ENCODE data around the gene HEPHL1.
"Not testable (repeated sequence)": the region's sequence is repeated elsewhere in the genome, so short reads cannot be mapped to it uniquely, and the experiment has no call there.

The HEPHL1 gene

DNA sequence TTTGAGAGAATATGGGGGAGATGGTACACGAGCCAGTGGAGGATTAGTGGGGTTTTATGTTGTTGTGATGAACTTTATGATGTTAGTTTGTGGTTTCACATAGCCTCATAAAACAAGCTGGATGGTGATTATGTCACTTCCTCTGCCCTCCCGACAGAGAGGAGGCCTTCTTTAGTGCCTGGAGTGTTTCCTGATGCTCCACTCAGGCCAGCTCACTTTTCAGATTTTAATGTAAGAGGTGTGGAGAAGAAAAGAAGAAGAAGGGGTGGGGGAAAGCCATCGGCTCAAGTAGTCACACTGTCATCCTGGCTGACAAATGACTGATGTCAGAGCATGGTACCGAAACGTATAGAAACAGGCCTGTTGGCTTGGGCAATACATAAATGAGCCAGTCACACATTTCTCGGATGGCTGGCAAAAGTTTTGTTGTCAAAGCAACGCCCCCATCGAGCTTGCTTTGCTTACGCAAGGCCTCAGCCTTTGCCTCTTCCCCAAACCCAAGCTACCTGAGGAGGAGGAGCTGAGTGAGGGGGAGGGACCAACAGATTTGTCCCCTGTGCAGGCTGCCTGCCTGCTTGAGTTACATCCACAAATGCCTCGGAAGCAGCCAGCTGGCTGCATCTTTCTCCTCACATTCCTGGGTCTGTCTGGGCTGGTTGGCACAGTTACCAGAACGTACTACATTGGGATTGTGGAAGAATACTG, at the start of gene HEPHL1:
Gene HEPHL1 (plus strand): TSS at position 578 of the 705 bp plus-strand sequence. CDS start 15 bp downstream, at position 593.
- DNase-seq: no peak

DNA sequence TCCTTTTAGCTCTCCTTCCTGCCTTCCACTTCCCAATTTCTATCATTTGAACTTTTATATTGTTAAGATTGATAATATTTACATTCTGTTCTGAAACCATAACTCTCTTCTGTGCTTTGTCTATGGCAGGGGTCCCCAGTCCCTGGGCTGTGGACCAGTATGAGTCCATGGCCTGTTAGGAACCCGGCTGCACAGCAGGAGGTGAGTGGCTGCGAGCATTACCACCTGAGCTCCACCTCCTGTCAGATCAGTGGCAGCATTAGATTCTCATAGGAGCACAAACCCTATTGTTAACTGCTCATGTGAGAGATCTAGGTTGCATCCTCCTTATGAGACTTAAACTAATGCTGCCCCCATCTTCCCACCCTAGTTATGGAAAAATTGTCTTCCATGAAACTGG, 48.4 kb upstream of the HEPHL1 start:
- DNase-seq: no peak

GRCh38 chr11:93973322-93974051, 47.7 kb upstream of the HEPHL1 start:
- not testable (repeated sequence) for DNase-seq

GRCh38 chr11:93974759-93975158, 46.4 kb upstream of the HEPHL1 start:
- DNase-seq: no peak

DNA sequence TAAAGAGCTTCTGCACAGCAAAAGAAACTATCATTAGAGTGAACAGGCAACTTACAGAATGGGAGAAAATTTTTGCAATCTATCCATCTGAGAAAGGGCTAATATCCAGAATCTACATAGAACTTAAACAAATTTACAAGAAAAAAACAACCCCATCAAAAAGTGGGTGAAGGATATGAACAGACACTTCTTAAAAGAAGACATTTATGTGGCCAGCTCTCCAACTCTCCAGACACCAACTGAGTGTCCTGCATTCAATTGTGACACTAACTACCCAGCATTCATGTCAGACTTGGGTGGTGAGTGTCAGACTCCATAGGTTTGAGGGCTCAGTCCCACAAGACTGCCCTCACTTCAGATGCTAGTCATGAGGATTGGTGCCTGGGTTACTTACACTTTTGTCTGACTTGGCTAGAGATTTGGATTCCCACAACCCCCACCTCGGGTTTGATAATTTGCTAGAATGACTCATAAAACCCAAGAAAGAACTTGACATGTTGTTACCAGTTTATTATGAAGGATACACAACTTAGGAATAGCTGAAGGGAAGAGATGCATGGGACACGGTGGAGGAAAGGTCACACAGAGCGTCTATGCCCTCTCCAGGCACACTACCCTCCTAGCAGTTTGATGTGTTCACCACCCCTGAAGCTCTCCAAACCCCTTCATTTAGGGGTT, 44.4 kb upstream of the HEPHL1 start:
- not testable (repeated sequence) for DNase-seq

DNA sequence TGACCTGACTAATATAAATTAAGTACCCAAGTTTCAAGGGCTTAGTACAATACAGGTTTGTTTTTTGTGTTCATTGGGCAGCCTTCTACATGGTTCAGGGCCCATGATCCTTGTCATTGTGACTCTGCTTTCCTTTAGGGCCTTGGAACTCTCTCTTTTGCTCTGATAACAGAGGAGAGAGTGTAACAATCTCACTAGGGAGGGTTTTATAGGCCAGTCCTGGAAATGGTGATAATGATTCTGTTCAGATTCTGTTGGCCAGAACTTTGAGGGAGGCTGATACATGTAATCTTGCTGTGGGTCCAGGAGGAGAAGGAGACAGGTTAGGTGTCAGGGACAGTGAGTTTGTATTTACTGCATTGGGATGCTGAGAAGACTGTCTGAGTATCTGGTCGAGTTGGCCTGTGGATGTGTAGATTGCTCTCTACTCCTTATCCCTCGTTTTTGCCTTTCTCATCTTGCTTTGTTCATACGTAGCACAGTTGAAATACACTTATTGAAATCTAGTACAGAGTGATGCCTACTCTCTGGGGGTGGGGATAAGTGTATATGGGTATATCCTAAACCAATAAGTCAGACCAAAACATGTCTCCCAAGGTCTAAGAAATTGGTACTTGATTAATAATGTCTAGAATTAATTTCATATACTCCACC, 37.5 kb upstream of the HEPHL1 start:
- DNase-seq: no peak

GRCh38 chr11:93984196-93984567, 37.0 kb upstream of the HEPHL1 start:
- no peak for DNase-seq

- DNase-seq: no peak
Measured at GRCh38 chr11:93984936-93985335, 36.2 kb upstream of the HEPHL1 start.

DNA sequence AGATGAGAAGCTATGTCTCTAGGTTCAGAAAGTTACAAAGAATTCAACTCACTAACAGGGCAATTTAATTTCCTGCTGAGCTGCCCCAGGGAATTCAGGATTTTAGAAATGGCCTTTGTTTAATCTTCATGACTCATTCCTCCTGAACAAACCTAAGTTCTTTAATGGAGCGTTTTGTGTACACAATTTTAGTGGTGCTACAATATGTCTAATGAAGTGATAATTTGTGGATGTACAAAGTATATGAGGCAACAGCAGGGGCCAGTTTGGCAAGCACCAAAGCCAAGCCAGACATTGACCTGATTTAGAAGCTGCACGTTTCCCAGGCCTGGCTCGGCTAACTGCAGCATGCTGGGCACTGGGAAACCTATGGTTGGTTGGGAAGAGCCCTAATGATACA, 34.4 kb upstream of the HEPHL1 start:
- no peak for DNase-seq

- DNase-seq: no peak
Measured at GRCh38 chr11:93988455-93988854, 32.7 kb upstream of the HEPHL1 start.

GRCh38 chr11:93988912-93989311, 32.2 kb upstream of the HEPHL1 start:
- no peak for DNase-seq

- no peak for DNase-seq
Measured at GRCh38 chr11:93993747-93994146, 27.4 kb upstream of the HEPHL1 start.

- DNase-seq: no peak
Measured at GRCh38 chr11:93997741-93998140, 23.4 kb upstream of the HEPHL1 start.

- no peak for DNase-seq
Measured at GRCh38 chr11:94000659-94001058, 20.5 kb upstream of the HEPHL1 start.

DNA sequence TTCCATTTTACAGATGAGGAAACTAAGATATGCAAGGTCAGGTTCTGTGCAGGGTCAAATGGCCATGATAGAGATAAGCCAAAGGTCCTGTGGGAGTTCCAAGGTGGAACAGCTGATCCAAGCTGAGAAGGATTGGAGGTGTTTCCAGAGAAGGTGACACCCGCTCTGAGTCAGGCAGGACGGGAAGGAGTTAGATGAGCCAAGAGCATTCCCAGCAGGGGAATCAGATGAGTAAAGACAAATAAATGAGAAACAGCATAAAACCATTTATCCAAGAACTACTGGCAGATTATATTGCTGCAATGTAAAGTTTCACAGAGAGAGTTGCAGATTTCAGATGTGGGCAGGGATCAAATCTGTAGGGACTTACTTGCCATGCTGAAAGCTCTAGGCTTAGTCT, 18.9 kb upstream of the HEPHL1 start:
- DNase-seq: no peak

DNA sequence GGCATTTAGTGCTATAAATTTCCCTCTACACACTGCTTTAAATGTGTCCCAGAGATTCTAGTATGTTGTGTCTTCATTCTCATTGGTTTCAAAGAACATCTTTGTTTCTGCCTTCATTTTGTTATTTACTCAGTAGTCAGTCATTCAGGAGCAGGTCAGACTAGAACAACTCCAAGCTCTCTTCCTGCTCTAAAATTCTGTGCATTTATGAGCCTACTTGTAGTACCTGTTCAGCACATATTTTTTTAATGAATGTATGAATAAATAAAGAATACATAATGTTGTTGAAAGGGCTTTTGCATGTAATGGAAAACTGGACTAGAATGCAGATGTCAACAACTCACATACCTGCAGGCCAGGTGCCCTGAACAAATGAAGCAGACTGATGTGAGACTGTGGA, 13.7 kb upstream of the HEPHL1 start:
- no peak for DNase-seq

- DNase-seq: no peak
Measured at GRCh38 chr11:94007906-94008305, 13.2 kb upstream of the HEPHL1 start.

DNA sequence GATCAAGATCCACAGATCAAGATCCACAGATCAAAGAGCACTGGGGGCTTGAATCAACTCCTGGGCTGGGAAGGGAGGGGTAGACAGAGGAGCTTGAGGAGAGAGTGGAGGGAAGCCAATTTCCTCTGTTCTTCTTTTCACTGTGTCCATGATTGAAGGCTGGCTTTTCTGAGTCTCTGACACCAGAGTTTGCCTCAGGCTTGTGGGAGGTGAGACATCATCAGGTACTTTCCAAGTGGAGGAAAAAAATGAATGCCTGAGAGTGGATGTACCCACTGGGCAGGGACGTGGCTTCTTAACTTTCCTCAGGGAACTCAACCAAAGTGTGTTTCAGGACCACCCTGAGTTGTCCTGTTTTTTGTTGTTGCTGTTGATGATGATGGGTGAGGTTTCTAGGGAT, 11.0 kb upstream of the HEPHL1 start:
- no peak for DNase-seq

DNA sequence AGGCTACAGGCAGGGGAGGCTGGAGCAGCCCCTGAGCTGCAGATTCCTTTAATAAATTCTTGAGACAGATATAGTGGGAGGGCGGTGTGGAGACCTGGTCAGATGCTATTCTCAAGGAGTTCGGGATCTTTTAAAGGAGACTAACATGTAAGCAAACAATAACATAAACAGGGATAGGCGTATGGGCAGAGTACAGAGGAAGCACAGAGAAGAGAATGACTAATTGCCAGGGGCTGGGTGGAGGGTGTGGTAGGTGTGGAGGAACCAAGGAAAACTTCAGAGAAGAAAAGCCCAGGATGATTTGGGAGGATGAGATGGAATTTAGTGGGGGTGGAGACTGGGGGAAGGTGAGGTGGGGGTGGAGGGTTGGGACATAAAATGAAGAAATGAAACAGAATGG, 9.7 kb upstream of the HEPHL1 start:
- DNase-seq: no peak

GRCh38 chr11:94017446-94017845, 3.7 kb upstream of the HEPHL1 start:
- no peak for DNase-seq

- no peak for DNase-seq
Measured at GRCh38 chr11:94018721-94019120, 2.4 kb upstream of the HEPHL1 start.

DNA sequence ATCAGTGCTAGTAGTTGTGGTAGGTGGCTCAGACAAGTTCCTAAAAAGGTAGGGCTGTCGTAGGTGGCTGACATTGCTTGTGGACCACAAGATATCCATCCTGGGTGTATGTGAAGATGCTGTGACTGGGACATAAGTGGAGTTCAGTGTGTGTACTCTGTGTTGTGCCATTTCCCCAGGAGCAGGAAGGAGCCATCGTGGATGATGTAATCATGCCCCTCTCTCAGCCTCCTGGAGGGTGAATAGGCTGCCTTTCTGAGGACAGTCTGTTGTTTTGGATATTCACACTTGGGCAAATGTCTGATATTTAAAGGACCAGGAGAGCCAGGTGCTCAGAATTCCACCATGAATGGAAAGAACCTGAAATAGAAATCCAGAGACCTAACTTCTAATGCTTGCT, 2.7 kb downstream of the HEPHL1 start:
- no peak for DNase-seq

DNA sequence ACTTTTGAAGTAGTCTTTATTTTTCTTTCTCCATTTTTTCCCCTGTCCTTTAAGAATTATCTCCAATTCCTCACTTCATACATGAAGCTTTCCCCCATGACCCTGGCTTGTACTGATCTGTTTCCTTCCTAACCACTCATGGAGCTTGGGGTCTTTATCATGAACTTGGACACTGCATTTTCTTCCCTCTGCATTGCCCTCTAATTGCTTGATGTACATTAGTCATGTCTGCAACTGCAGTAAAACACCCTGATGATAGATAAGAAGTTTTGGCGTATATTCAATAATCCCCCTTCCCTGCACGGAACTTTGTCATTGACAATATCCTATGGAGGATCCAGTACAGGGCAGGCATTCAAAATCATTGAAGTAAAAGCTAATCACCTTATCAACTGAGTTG, 3.4 kb downstream of the HEPHL1 start:
- DNase-seq: no peak
